HepG2 (cell line): ENCODE data around the gene DDAH1. TPM values are rescaled to one million over a fixed set of nuclear protein-coding genes. Genes with fewer than 3 reads are reported as not detected.

Source experiments
- CBX1 ChIP-seq: IDR thresholded peaks from one replicate; pipeline ENCODE4 v1.6.1; 2016; ENCODE audit warnings: antibody characterized with exemption, low read depth
- DPF2 ChIP-seq: sonication (generic); formaldehyde crosslinking; IDR thresholded peaks from 2 replicates; pipeline ENCODE4 v1.4.0; 2020; ENCODE audit warnings: mild to moderate bottlenecking, low read depth, missing genetic modification reagents, borderline replicate concordance
- EEA1 ChIP-seq: sonication (generic); formaldehyde crosslinking; IDR thresholded peaks from 2 replicates; pipeline ENCODE4 v1.5.1; 2020; ENCODE audit warnings: mild to moderate bottlenecking, missing genetic modification reagents, borderline replicate concordance
- ESRRA ChIP-seq: sonication (generic); formaldehyde crosslinking; IDR thresholded peaks from 2 replicates; pipeline ENCODE4 v1.5.1; 2020; ENCODE audit warnings: mild to moderate bottlenecking, low read depth, missing genetic modification reagents
- NR2C2 ChIP-seq: sonication (generic); formaldehyde crosslinking; IDR thresholded peaks from 2 replicates; pipeline ENCODE4 v1.4.0; 2020; ENCODE audit warnings: missing genetic modification reagents, mild to moderate bottlenecking, moderate library complexity, borderline replicate concordance
- PRDM10 ChIP-seq: sonication (generic); formaldehyde crosslinking; IDR thresholded peaks from 2 replicates; pipeline ENCODE4 v1.4.0; 2020; ENCODE audit warnings: low read depth, missing genetic modification reagents
- PTBP1 ChIP-seq: fragments of 200-400 bp; formaldehyde crosslinking; IDR thresholded peaks from 2 replicates; pipeline ENCODE4 v1.6.1; 2018; ENCODE audit warnings: low read length, low read depth; ENCODE audit not compliant: poor library complexity, severe bottlenecking
- SMYD3 ChIP-seq: sonication (generic); formaldehyde crosslinking; IDR thresholded peaks from 2 replicates; pipeline ENCODE4 v1.8.1; 2023; ENCODE audit warnings: mild to moderate bottlenecking, missing genetic modification reagents
- SP4 ChIP-seq: sonication (generic); formaldehyde crosslinking; IDR thresholded peaks from 2 replicates; pipeline ENCODE4 v1.8.1; 2023; ENCODE audit warnings: mild to moderate bottlenecking, missing genetic modification reagents
- TARDBP ChIP-seq: sonication (generic); formaldehyde crosslinking; IDR thresholded peaks from 2 replicates; pipeline ENCODE4 v1.8.0; 2022; ENCODE audit warnings: mild to moderate bottlenecking, missing genetic modification reagents
- TBL1XR1 ChIP-seq: fragments of 150-350 bp; IDR thresholded peaks from 2 replicates; pipeline ENCODE4 v1.6.1; 2014; ENCODE audit warnings: borderline replicate concordance, low read length; ENCODE audit not compliant: partially characterized antibody
- ZNF33A ChIP-seq: sonication (generic); formaldehyde crosslinking; IDR thresholded peaks from 2 replicates; pipeline ENCODE4 v1.5.1; 2020; ENCODE audit warnings: missing genetic modification reagents, mild to moderate bottlenecking, moderate library complexity, borderline replicate concordance
- ZNF792 ChIP-seq: IDR thresholded peaks from 2 replicates; pipeline ENCODE4 v1.6.1; 2016
- ZNF883 ChIP-seq: sonication (generic); formaldehyde crosslinking; IDR thresholded peaks from 2 replicates; pipeline ENCODE4 v1.5.1; 2020; ENCODE audit warnings: mild to moderate bottlenecking, missing genetic modification reagents; ENCODE audit errors: not compliant biosample characterization
- ZNF891 ChIP-seq: sonication (generic); formaldehyde crosslinking; IDR thresholded peaks from 2 replicates; pipeline ENCODE4 v1.5.0; 2020; ENCODE audit warnings: mild to moderate bottlenecking, missing genetic modification reagents
- ZSCAN25 ChIP-seq: sonication (generic); formaldehyde crosslinking; IDR thresholded peaks from 2 replicates; pipeline ENCODE4 v1.8.0; 2022; ENCODE audit warnings: mild to moderate bottlenecking, missing genetic modification reagents
- polyA plus RNA-seq, 8 experiments: library from polyadenylated mRNA; depleted of rRNA in 3 of 8; stranded (reverse) in 7 of 8; unstranded in 1 of 8; fragments of >200 nt; fragmentation: Illumina TruSeq in 4 of 8; extraction: Trizol in 4 of 8; gene quantifications; 2 replicates each; pipeline versions ENCODE4 v1.2.1 to v1.2.3, GENCODE V29; 2011 to 2016; ENCODE audit warnings: low read depth in 4 of 8, missing spikeins in 1 of 8, mixed read lengths in 1 of 8; ENCODE audit not compliant: insufficient read depth in 1 of 8
- total RNA-seq, 5 experiments: library from RNA; depleted of rRNA; stranded (reverse); fragments of >200 nt; fragmentation: Illumina TruSeq; extraction: Trizol; gene quantifications; 2 replicates each; pipeline ENCODE4 v1.2.3, GENCODE V29; 2016; ENCODE audit warnings: low read depth in 1 of 5
- TF ChIP-seq, protein P1 (sequence below): sonication (generic); formaldehyde crosslinking; IDR thresholded peaks from 2 replicates; pipeline ENCODE4 v1.4.0; 2020; ENCODE audit warnings: missing genetic modification reagents, borderline replicate concordance
- TF ChIP-seq, protein P2 (sequence below): IDR thresholded peaks from 2 replicates; pipeline ENCODE4 v1.6.1; 2016; ENCODE audit warnings: missing genetic modification reagents, missing compliant biosample characterization
- TF ChIP-seq, protein P3 (sequence below): sonication (generic); formaldehyde crosslinking; IDR thresholded peaks from 2 replicates; pipeline ENCODE4 v1.5.0; 2020; ENCODE audit warnings: missing genetic modification reagents

The DDAH1 gene
- total and polyA plus RNA-seq, 2 of the 13 experiments (the other 11 are each of a cell fraction or from before 2014, with no cell fraction given), result 39.7 to 64.4 TPM

- TF ChIP-seq ZNF792 (CRISPR knock-in tag), result peak; percentile 76; the same call in 1 of the 2 replicates
- no peak for TF ChIP-seq ZSCAN25
- peak; percentile 45; the same call in 1 of the 2 replicates for TF ChIP-seq PRDM10 (CRISPR knock-in tag)
- TF ChIP-seq PTBP1, result peak; percentile 57
- TF ChIP-seq DPF2 (CRISPR knock-in tag), result no peak; the same call in 1 of the 2 replicates
- TF ChIP-seq, protein P1, sequence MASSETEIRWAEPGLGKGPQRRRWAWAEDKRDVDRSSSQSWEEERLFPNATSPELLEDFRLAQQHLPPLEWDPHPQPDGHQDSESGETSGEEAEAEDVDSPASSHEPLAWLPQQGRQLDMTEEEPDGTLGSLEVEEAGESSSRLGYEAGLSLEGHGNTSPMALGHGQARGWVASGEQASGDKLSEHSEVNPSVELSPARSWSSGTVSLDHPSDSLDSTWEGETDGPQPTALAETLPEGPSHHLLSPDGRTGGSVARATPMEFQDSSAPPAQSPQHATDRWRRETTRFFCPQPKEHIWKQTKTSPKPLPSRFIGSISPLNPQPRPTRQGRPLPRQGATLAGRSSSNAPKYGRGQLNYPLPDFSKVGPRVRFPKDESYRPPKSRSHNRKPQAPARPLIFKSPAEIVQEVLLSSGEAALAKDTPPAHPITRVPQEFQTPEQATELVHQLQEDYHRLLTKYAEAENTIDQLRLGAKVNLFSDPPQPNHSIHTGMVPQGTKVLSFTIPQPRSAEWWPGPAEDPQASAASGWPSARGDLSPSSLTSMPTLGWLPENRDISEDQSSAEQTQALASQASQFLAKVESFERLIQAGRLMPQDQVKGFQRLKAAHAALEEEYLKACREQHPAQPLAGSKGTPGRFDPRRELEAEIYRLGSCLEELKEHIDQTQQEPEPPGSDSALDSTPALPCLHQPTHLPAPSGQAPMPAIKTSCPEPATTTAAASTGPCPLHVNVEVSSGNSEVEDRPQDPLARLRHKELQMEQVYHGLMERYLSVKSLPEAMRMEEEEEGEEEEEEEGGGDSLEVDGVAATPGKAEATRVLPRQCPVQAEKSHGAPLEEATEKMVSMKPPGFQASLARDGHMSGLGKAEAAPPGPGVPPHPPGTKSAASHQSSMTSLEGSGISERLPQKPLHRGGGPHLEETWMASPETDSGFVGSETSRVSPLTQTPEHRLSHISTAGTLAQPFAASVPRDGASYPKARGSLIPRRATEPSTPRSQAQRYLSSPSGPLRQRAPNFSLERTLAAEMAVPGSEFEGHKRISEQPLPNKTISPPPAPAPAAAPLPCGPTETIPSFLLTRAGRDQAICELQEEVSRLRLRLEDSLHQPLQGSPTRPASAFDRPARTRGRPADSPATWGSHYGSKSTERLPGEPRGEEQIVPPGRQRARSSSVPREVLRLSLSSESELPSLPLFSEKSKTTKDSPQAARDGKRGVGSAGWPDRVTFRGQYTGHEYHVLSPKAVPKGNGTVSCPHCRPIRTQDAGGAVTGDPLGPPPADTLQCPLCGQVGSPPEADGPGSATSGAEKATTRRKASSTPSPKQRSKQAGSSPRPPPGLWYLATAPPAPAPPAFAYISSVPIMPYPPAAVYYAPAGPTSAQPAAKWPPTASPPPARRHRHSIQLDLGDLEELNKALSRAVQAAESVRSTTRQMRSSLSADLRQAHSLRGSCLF (CRISPR knock-in tag), result no peak
- TF ChIP-seq SMYD3 (CRISPR knock-in tag), result no peak
- TF ChIP-seq ZNF883 (CRISPR knock-in tag), result no peak
- TF ChIP-seq ESRRA, result no peak; the same call in 1 of the 2 replicates
- peak; percentile 67 for TF ChIP-seq TARDBP (CRISPR knock-in tag)
- TF ChIP-seq TBL1XR1, result peak; percentile 45
- peak; percentile 80 for TF ChIP-seq CBX1
- TF ChIP-seq EEA1 (CRISPR knock-in tag), result no peak; the same call in 1 of the 2 replicates
- TF ChIP-seq, protein P2, sequence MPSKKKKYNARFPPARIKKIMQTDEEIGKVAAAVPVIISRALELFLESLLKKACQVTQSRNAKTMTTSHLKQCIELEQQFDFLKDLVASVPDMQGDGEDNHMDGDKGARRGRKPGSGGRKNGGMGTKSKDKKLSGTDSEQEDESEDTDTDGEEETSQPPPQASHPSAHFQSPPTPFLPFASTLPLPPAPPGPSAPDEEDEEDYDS, result peak; percentile 93
- TF ChIP-seq, protein P3, sequence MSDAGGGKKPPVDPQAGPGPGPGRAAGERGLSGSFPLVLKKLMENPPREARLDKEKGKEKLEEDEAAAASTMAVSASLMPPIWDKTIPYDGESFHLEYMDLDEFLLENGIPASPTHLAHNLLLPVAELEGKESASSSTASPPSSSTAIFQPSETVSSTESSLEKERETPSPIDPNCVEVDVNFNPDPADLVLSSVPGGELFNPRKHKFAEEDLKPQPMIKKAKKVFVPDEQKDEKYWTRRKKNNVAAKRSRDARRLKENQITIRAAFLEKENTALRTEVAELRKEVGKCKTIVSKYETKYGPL (CRISPR knock-in tag), result no peak
- peak; percentile 96 for TF ChIP-seq NR2C2 (CRISPR knock-in tag)
- no peak; the same call in 1 of the 2 replicates for TF ChIP-seq ZNF891 (CRISPR knock-in tag)
- peak; percentile 98 for TF ChIP-seq SP4 (CRISPR knock-in tag)
- TF ChIP-seq ZNF33A (CRISPR knock-in tag), result no peak
These were observed 188.6 kb downstream of the DDAH1 start, which contains the start of gene BCL10 (continued) for GRCh38 chr1:85276215-85276977.
